Measurements from ENCODE around the gene SPOP.
"Not testable (repeated sequence)": the region's sequence is repeated elsewhere in the genome, so short reads cannot be mapped to it uniquely, and the experiment has no call there.

Gene SPOP

DNA sequence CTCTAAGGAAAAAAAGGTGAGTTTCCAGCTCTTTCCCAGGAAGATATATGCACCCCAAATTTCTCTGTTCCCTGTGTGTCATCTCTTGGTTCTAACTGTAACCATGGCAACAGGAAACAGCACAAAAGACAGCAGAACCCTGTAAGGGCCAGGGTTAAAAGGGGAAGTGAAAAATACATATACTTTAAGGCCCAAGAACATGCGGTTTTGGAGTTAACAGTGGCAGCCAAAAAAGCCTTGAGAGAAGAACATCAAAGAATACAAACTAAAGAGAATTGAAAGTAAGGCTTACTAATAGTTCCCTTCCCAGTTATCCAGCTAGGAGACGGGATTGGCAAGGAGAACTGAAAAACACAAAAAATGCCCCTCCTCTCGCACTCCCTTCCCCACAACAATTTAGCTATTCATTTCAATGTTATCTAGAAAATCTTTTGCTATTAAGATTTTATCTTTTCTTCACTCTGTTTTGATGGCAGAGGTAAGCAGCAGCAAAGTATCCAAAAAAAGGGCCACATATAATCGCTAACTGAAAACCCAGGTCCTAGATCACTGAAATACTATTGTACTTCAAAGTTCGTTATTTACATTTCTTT, 1.5 kb downstream of the SPOP start:
- Histone ChIP-seq H3K4me1 (ENCODE audit: insufficient read depth, low read length) (peaks cover 21% of the 10 kb centered on the region), H3K27me3 (ENCODE audit: control insufficient read depth in 1 of 2, insufficient read depth in 2 of 2, low read length in 2 of 2) (no peaks in the 10 kb centered on the region), H3K27ac (ENCODE audit: low read depth, low read length) (peak overlapping the region; percentile 97), H3K36me3 (ENCODE audit: insufficient read depth, low read length) (no peaks in the 10 kb centered on the region), H3K9me3 (ENCODE audit: low read length) (no peaks in the 10 kb centered on the region), H3K4me3 (ENCODE audit: low read depth in 1 of 2, low read length in 2 of 2) (peak overlapping the region; percentile 71 to 82), H3K9ac (ENCODE audit: low read length) (peak overlapping the region; percentile 80)

DNA sequence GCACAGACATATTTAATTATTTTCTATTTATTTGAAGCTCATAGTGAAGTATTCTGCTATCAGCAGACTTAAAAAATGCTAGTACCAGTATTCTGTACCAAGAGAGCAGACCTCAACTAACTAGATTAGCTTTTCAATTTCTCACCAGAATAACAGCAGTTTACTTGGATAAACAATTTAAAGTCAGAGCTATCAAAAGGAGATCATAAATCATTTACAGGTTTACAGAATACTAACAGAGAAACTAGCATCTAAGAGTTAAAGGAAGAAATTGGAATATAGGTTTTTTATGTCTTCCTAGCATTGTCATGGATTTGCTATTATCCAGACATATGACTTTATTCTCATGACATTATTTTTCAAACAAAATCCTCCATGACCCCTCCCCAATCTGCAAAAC, 3.4 kb downstream of the SPOP start:
- Histone ChIP-seq H3K4me1 (ENCODE audit: insufficient read depth, low read length) (peaks cover 38% of the 10 kb centered on the region), H3K27ac (ENCODE audit: low read depth, low read length) (peak overlapping the region; percentile 43)

GRCh38 chr17:49673679-49674078, 4.2 kb downstream of the SPOP start:
- H3K27me3 ChIP-seq (ENCODE audit: control insufficient read depth in 1 of 2, insufficient read depth in 2 of 2, low read length in 2 of 2); H3K9me3 ChIP-seq (ENCODE audit: low read length); H3K4me3 ChIP-seq (ENCODE audit: low read depth in 1 of 2, low read length in 2 of 2); H3K27ac ChIP-seq (ENCODE audit: low read depth, low read length); H3K9ac ChIP-seq (ENCODE audit: low read length); H3K36me3 ChIP-seq (ENCODE audit: insufficient read depth, low read length): not testable (repeated sequence)
- peaks cover 38% of the 10 kb centered on the region for H3K4me1 ChIP-seq (ENCODE audit: insufficient read depth, low read length)

More for the DNA sequence above, 3.4 kb downstream of the SPOP start:
- Histone ChIP-seq H3K27me3 (ENCODE audit: control insufficient read depth in 1 of 2, insufficient read depth in 2 of 2, low read length in 2 of 2) (no peaks in the 10 kb centered on the region), H3K9me3 (ENCODE audit: low read length) (no peaks in the 10 kb centered on the region), H3K9ac (ENCODE audit: low read length) (peak overlapping the region; percentile 8), H3K36me3 (ENCODE audit: insufficient read depth, low read length) (no peaks in the 10 kb centered on the region), H3K4me3 (ENCODE audit: low read depth in 1 of 2, low read length in 2 of 2) (peak overlapping the region in 1 of 2 donors; percentile 71)

DNA sequence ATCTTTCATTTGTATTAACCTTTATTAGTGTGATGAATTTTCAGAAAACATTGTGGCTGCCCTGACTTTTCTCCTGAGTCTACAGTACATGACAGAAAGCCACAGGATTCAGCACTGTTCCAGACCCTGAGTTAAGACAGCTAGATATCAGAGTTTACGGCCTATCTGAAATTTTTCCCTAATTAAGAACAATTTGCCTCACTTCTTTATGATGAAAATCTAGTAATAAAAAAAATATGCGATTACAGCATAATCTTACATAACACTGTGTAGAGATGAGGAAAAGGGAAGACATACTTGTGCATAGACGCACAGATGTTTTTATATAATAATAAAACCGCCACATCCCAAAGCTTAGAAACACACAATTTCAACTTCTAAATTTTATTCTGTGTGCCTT, 7.3 kb downstream of the SPOP start:
- Histone ChIP-seq H3K27ac (ENCODE audit: low read depth, low read length) (peak overlapping the region; percentile 46), H3K4me3 (ENCODE audit: low read depth in 1 of 2, low read length in 2 of 2) (no peak overlapping the region), H3K27me3 (ENCODE audit: control insufficient read depth in 1 of 2, insufficient read depth in 2 of 2, low read length in 2 of 2) (no peaks in the 10 kb centered on the region), H3K9ac (ENCODE audit: low read length) (peak overlapping the region; percentile 35), H3K4me1 (ENCODE audit: insufficient read depth, low read length) (peaks cover 33% of the 10 kb centered on the region), H3K9me3 (ENCODE audit: low read length) (no peaks in the 10 kb centered on the region), H3K36me3 (ENCODE audit: insufficient read depth, low read length) (no peaks in the 10 kb centered on the region)

- H3K27ac ChIP-seq (ENCODE audit: low read depth, low read length): peak overlapping the region; percentile 13
- H3K4me3 ChIP-seq (ENCODE audit: low read depth in 1 of 2, low read length in 2 of 2): no peak overlapping the region
- peak overlapping the region; percentile 35 for H3K9ac ChIP-seq (ENCODE audit: low read length)
- H3K4me1 ChIP-seq (ENCODE audit: insufficient read depth, low read length): peaks cover 27% of the 10 kb centered on the region
- no peaks in the 10 kb centered on the region for H3K9me3 ChIP-seq (ENCODE audit: low read length)
- H3K27me3 ChIP-seq (ENCODE audit: control insufficient read depth in 1 of 2, insufficient read depth in 2 of 2, low read length in 2 of 2): no peaks in the 10 kb centered on the region
- H3K36me3 ChIP-seq (ENCODE audit: insufficient read depth, low read length): no peaks in the 10 kb centered on the region
Measured at GRCh38 chr17:49670002-49670401, 7.9 kb downstream of the SPOP start.

- H3K27ac ChIP-seq (ENCODE audit: low read depth, low read length): no peak overlapping the region
- H3K4me1 ChIP-seq (ENCODE audit: insufficient read depth, low read length): peaks cover 29% of the 10 kb centered on the region
- no peak overlapping the region for H3K4me3 ChIP-seq (ENCODE audit: low read depth in 1 of 2, low read length in 2 of 2)
- no peak overlapping the region for H3K9ac ChIP-seq (ENCODE audit: low read length)
- no peaks in the 10 kb centered on the region for H3K27me3 ChIP-seq (ENCODE audit: control insufficient read depth in 1 of 2, insufficient read depth in 2 of 2, low read length in 2 of 2)
- no peaks in the 10 kb centered on the region for H3K36me3 ChIP-seq (ENCODE audit: insufficient read depth, low read length)
- no peaks in the 10 kb centered on the region for H3K9me3 ChIP-seq (ENCODE audit: low read length)
Measured at GRCh38 chr17:49667854-49668253, 10.0 kb downstream of the SPOP start.

- H3K27ac ChIP-seq (ENCODE audit: low read depth, low read length): no peak overlapping the region
- no peak overlapping the region for H3K9ac ChIP-seq (ENCODE audit: low read length)
Measured at GRCh38 chr17:49664706-49665211, 13.1 kb downstream of the SPOP start.

DNA sequence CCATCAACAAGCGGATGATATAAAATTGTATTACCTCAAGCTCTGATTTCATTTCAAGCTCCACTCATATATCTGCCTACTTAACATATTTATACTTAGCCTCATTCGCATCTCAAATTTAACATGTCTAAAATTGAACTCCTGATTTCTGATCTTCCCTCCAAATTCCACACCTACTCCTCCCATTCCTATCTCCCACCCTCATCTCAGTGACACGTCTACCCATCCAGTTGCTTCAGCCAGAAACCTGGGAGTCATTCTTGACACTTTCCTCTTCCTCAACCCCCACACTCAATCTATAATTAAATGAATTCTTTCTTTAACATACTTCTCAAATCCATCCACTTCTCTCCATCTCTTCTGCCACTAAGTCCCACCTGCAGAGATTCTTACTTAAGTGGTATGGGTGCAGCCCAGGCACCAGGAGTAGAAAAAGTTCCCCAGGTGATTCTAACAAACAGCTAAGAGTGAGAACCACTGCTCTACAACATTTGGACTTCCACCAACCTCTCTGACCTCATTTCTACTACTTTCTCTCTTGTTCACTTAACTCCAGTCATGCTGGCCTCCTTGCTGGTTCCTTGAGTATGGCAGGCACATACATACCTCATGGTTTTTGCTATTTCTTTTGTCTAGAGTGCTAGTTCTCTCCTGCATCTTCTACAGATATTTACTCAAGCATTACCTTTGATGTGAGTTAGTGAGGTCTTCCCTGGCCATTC, 18.1 kb downstream of the SPOP start:
- Histone ChIP-seq H3K9ac (ENCODE audit: low read length) (no peak overlapping the region), H3K27ac (ENCODE audit: low read depth, low read length) (no peak overlapping the region), H3K4me1 (ENCODE audit: insufficient read depth, low read length) (peaks cover 41% of the 10 kb centered on the region), H3K36me3 (ENCODE audit: insufficient read depth, low read length) (no peaks in the 10 kb centered on the region), H3K9me3 (ENCODE audit: low read length) (no peaks in the 10 kb centered on the region), H3K27me3 (ENCODE audit: control insufficient read depth in 1 of 2, insufficient read depth in 2 of 2, low read length in 2 of 2) (no peaks in the 10 kb centered on the region), H3K4me3 (ENCODE audit: low read depth in 1 of 2, low read length in 2 of 2) (no peak overlapping the region)

More at GRCh38 chr17:49664706-49665211, 13.1 kb downstream of the SPOP start:
- no peak overlapping the region for H3K4me3 ChIP-seq (ENCODE audit: low read depth in 1 of 2, low read length in 2 of 2)
- H3K4me1 ChIP-seq (ENCODE audit: insufficient read depth, low read length): peaks cover 18% of the 10 kb centered on the region
- H3K9me3 ChIP-seq (ENCODE audit: low read length): no peaks in the 10 kb centered on the region
- no peaks in the 10 kb centered on the region for H3K36me3 ChIP-seq (ENCODE audit: insufficient read depth, low read length)
- H3K27me3 ChIP-seq (ENCODE audit: control insufficient read depth in 1 of 2, insufficient read depth in 2 of 2, low read length in 2 of 2): no peaks in the 10 kb centered on the region

DNA sequence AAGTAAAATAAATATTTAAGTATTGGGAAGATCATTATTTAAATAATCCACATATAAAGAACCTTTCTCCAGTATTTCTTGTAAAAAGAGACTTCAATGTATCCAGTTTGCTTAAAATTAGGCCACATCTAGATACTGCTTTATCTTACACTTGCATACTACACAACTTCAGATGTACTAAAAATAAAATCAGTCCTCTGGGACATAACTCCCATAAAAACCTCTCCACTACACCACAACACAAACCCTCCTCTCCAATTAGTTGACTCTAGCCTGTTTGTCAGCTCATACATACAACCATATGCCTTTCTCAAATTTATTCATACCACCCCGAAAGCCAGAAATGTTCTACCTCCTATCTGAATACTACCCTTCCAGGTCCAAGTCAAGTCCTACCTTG, 21.6 kb downstream of the SPOP start:
- H3K27me3 ChIP-seq (ENCODE audit: control insufficient read depth in 1 of 2, insufficient read depth in 2 of 2, low read length in 2 of 2): no peaks in the 10 kb centered on the region
- H3K27ac ChIP-seq (ENCODE audit: low read depth, low read length): no peak overlapping the region
- no peak overlapping the region for H3K4me3 ChIP-seq (ENCODE audit: low read depth in 1 of 2, low read length in 2 of 2)
- H3K4me1 ChIP-seq (ENCODE audit: insufficient read depth, low read length): peaks cover 52% of the 10 kb centered on the region
- H3K9ac ChIP-seq (ENCODE audit: low read length): no peak overlapping the region
- no peaks in the 10 kb centered on the region for H3K9me3 ChIP-seq (ENCODE audit: low read length)
- no peaks in the 10 kb centered on the region for H3K36me3 ChIP-seq (ENCODE audit: insufficient read depth, low read length)

- peak overlapping the region; percentile 90 for H3K9ac ChIP-seq (ENCODE audit: low read length)
- H3K27ac ChIP-seq (ENCODE audit: low read depth, low read length): peak overlapping the region; percentile 95
Measured at GRCh38 chr17:49647256-49647585, 30.7 kb downstream of the SPOP start.

GRCh38 chr17:49646391-49647255, 31.3 kb downstream of the SPOP start:
- Histone ChIP-seq H3K36me3 (ENCODE audit: insufficient read depth, low read length) (no peaks in the 10 kb centered on the region), H3K9me3 (ENCODE audit: low read length) (no peaks in the 10 kb centered on the region), H3K4me1 (ENCODE audit: insufficient read depth, low read length) (peaks cover 27% of the 10 kb centered on the region), H3K9ac (ENCODE audit: low read length) (peak overlapping the region; percentile 90), H3K27ac (ENCODE audit: low read depth, low read length) (peak overlapping the region; percentile 95), H3K4me3 (ENCODE audit: low read depth in 1 of 2, low read length in 2 of 2) (peak overlapping the region in 1 of 2 donors; percentile 49), H3K27me3 (ENCODE audit: control insufficient read depth in 1 of 2, insufficient read depth in 2 of 2, low read length in 2 of 2) (no peaks in the 10 kb centered on the region)

More at GRCh38 chr17:49647256-49647585, 30.7 kb downstream of the SPOP start:
- Histone ChIP-seq H3K4me1 (ENCODE audit: insufficient read depth, low read length) (peaks cover 30% of the 10 kb centered on the region), H3K27me3 (ENCODE audit: control insufficient read depth in 1 of 2, insufficient read depth in 2 of 2, low read length in 2 of 2) (no peaks in the 10 kb centered on the region), H3K36me3 (ENCODE audit: insufficient read depth, low read length) (no peaks in the 10 kb centered on the region), H3K9me3 (ENCODE audit: low read length) (no peaks in the 10 kb centered on the region), H3K4me3 (ENCODE audit: low read depth in 1 of 2, low read length in 2 of 2) (no peak overlapping the region)

Measured in muscle layer of colon (tissue), 2 donors.